ENCODE data around the gene ZNF805.

The ZNF805 gene

DNA sequence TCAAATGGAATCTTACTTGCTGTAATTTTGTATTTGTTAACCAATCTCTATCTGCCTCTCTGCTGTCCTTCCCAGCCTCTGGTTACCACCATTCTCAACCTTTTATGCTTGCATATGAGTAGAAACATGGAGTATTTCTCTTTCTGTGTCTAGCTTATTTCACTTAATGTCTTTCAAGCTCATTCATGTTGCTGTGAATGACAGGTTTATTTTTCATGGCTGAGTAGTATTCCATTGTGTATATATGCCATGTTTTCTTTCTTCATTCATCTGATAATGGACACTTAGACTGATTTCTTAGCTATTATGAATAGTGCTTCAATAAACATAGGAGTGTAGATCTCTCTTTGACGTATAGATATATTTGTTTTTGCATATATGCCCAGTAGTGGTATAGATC is 53.3 kb downstream of the ZNF805 start:
- H3K79me2 ChIP-seq (ENCODE audit: low read length): peaks cover 100% of the 10 kb centered on the region

DNA sequence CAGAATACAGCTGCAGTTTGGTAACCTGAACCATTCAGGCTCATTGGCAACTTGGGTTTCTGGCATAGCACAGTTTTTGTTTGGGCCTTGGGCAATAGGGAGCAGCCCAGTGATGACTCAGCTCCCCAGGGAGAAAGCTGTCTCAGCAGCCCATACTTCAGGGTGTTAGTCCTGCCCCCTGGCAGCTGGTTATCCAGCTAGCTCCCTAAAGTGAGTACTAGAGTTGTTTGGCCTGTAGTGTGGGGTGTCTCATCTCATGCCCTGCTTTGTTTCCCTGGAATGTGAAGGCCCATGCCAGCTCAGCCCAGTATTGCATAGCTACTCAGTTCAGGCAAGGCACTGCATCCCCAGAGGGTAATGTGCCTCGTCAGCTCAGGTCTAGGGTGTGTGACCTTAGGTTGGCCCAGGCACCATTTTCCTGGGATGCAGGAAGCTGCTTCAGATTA is 61.6 kb downstream of the ZNF805 start:
- Histone ChIP-seq H3K9me3 (ENCODE audit: insufficient read depth, low read length) (no peaks in the 10 kb centered on the region), H3K4me3 (ENCODE audit: low read length) (no peak overlapping the region), H3K79me2 (ENCODE audit: low read length) (peaks cover 68% of the 10 kb centered on the region), H3K4me2 (ENCODE audit: low read length) (no peak overlapping the region), H3K9ac (ENCODE audit: low read length) (no peak overlapping the region), H3K27ac (ENCODE audit: low read length) (no peak overlapping the region), H3K27me3 (ENCODE audit: low read depth, low read length) (no peaks in the 10 kb centered on the region), H3K36me3 (replicated peaks; ENCODE audit: low read depth, low read length) (peaks cover 62% of the 10 kb centered on the region), H2AFZ (ENCODE audit: low read depth, low read length) (no peak overlapping the region), H3K4me1 (ENCODE audit: low read length) (no peaks in the 10 kb centered on the region), H4K20me1 (ENCODE audit: insufficient read depth, low read length) (peaks cover 58% of the 10 kb centered on the region)
- no peak for TF ChIP-seq EZH2phosphoT487 (IDR thresholded peaks at IDR 0.05; ENCODE audit: low read depth)
- TF ChIP-seq, protein P1, sequence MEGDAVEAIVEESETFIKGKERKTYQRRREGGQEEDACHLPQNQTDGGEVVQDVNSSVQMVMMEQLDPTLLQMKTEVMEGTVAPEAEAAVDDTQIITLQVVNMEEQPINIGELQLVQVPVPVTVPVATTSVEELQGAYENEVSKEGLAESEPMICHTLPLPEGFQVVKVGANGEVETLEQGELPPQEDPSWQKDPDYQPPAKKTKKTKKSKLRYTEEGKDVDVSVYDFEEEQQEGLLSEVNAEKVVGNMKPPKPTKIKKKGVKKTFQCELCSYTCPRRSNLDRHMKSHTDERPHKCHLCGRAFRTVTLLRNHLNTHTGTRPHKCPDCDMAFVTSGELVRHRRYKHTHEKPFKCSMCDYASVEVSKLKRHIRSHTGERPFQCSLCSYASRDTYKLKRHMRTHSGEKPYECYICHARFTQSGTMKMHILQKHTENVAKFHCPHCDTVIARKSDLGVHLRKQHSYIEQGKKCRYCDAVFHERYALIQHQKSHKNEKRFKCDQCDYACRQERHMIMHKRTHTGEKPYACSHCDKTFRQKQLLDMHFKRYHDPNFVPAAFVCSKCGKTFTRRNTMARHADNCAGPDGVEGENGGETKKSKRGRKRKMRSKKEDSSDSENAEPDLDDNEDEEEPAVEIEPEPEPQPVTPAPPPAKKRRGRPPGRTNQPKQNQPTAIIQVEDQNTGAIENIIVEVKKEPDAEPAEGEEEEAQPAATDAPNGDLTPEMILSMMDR (IDR thresholded peaks at IDR 0.05; ENCODE audit: low read depth, low read length): no peak

More for the DNA sequence above, 53.3 kb downstream of the ZNF805 start:
- peaks cover 84% of the 10 kb centered on the region for H4K20me1 ChIP-seq (ENCODE audit: insufficient read depth, low read length)
- H3K4me1 ChIP-seq (ENCODE audit: low read length): no peaks in the 10 kb centered on the region
- H2AFZ ChIP-seq (ENCODE audit: low read depth, low read length): no peak overlapping the region
- H3K27ac ChIP-seq (ENCODE audit: low read length): no peak overlapping the region
- no peaks in the 10 kb centered on the region for H3K27me3 ChIP-seq (ENCODE audit: low read depth, low read length)
- H3K4me3 ChIP-seq (ENCODE audit: low read length): no peak overlapping the region
- no peak overlapping the region for H3K4me2 ChIP-seq (ENCODE audit: low read length)
- H3K9me3 ChIP-seq (ENCODE audit: insufficient read depth, low read length): peaks cover 4% of the 10 kb centered on the region; the same call in 1 of the 2 replicates
- no peak overlapping the region for H3K9ac ChIP-seq (ENCODE audit: low read length)
- TF ChIP-seq, protein P1 (IDR thresholded peaks at IDR 0.05; ENCODE audit: low read depth, low read length): no peak
- no peak for TF ChIP-seq EZH2phosphoT487 (IDR thresholded peaks at IDR 0.05; ENCODE audit: low read depth)
- H3K36me3 ChIP-seq (replicated peaks; ENCODE audit: low read depth, low read length): peaks cover 89% of the 10 kb centered on the region

DNA sequence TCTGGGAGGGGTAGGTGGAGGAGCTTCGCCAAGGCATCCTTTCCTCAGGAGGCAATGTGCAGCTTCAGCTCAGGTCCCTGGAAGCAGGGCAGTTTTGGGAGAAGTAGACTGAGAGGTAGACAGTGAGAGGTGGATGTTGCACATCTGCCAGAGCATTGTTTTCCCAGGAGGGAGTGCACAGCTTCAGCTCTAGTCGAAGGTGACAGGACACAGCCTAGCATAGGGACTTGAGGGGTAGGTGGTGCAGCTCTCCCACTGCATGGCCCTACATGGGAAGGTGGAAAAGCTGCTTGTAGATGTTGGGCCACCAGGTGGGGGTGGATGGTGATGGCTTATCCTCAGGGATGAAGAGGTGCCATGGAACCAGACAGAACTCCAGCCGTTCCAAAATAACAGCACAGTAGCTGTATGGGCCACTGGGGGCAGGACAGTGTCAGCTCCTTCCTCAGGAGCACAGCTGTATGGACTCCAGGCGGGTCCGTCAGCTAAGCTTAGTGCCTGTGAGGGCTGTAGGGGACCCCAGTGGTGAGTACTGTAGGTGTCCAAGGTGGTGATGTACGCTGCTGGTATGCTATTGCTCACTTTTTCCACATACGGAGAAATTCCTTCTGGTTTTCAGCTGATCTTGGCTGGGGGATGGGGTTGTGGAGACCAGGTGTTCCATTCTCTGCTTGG is 62.4 kb downstream of the ZNF805 start:
- no peak overlapping the region for H3K4me2 ChIP-seq (ENCODE audit: low read length)
- no peak overlapping the region for H2AFZ ChIP-seq (ENCODE audit: low read depth, low read length)
- peaks cover 60% of the 10 kb centered on the region for H3K79me2 ChIP-seq (ENCODE audit: low read length)
- H3K4me1 ChIP-seq (ENCODE audit: low read length): no peaks in the 10 kb centered on the region
- TF ChIP-seq, protein P1 (IDR thresholded peaks at IDR 0.05; ENCODE audit: low read depth, low read length): no peak
- no peak for TF ChIP-seq EZH2phosphoT487 (IDR thresholded peaks at IDR 0.05; ENCODE audit: low read depth)
- no peak overlapping the region for H3K9ac ChIP-seq (ENCODE audit: low read length)
- no peaks in the 10 kb centered on the region for H3K27me3 ChIP-seq (ENCODE audit: low read depth, low read length)
- H3K36me3 ChIP-seq (replicated peaks; ENCODE audit: low read depth, low read length): peaks cover 56% of the 10 kb centered on the region
- H3K9me3 ChIP-seq (ENCODE audit: insufficient read depth, low read length): no peaks in the 10 kb centered on the region
- no peak overlapping the region for H3K27ac ChIP-seq (ENCODE audit: low read length)
- peaks cover 52% of the 10 kb centered on the region for H4K20me1 ChIP-seq (ENCODE audit: insufficient read depth, low read length)
- H3K4me3 ChIP-seq (ENCODE audit: low read length): no peak overlapping the region

All from OCI-LY3 (cell line).